Esophagus muscularis mucosa (tissue), 4 donors: Measurements from ENCODE around the gene COL19A1. TPM values are rescaled to one million over a fixed set of nuclear protein-coding genes. Genes with fewer than 3 reads are reported as not detected.
"Not testable (repeated sequence)": the region's sequence is repeated elsewhere in the genome, so short reads cannot be mapped to it uniquely, and the experiment has no call there.

ENCODE experiments used
- DNase-seq: peaks from one replicate; pipeline ENCODE4 v3.0.0-alpha.2; 2017; ENCODE audit errors: extremely low spot score
- H3K27ac ChIP-seq, 4 donors: fragments of 200-600 bp; sonication (generic); replicated peaks in 1 of 4; 1 replicate in 3 of 4; 2 replicates in 1 of 4; pipeline ENCODE4 v1.5.1; 2016 to 2019; ENCODE audit warnings: mild to moderate bottlenecking in 1 of 4
- H3K27me3 ChIP-seq, 4 donors: fragments of 200-600 bp; sonication (generic); one replicate each; pipeline versions ENCODE4 v1.5.1 to v1.6.0; 2016 to 2019
- H3K36me3 ChIP-seq, 4 donors: fragments of 200-600 bp; sonication (generic); one replicate each; pipeline ENCODE4 v1.5.1; 2016 to 2019
- H3K4me1 ChIP-seq, 4 donors: fragments of 200-600 bp; sonication (generic); one replicate each; pipeline ENCODE4 v1.5.1; 2016 to 2019
- H3K4me3 ChIP-seq, 4 donors: fragments of 200-600 bp; sonication (generic); 1 replicate in 2 of 4; 2 replicates in 2 of 4; pipeline ENCODE4 v1.5.1; 2016 to 2019; ENCODE audit warnings: mild to moderate bottlenecking in 4 of 4, moderate library complexity in 1 of 4
- H3K9me3 ChIP-seq, 4 donors: fragments of 200-600 bp; sonication (generic); 1 replicate in 3 of 4; 2 replicates in 1 of 4; pipeline ENCODE4 v1.5.1; 2016 to 2019
- CTCF ChIP-seq, 3 experiments: fragments of 200-600 bp in 2 of 3; fragments of 450-650 bp in 1 of 3; sonication (generic) in 2 of 3; IDR thresholded peaks; one replicate each; pipeline ENCODE4 v1.5.1; 2017 to 2019; ENCODE audit warnings: antibody characterized with exemption in 3 of 3, mild to moderate bottlenecking in 2 of 3, moderate library complexity in 1 of 3
- EP300 ChIP-seq: sonication (generic); formaldehyde crosslinking; IDR thresholded peaks from one replicate; pipeline ENCODE4 v1.6.1; 2017; ENCODE audit warnings: antibody characterized with exemption
- POLR2A ChIP-seq: fragments of 450-650 bp; IDR thresholded peaks from one replicate; pipeline ENCODE4 v1.6.1; 2017; ENCODE audit warnings: antibody characterized with exemption, moderate library complexity, mild to moderate bottlenecking, low read depth
- POLR2AphosphoS5 ChIP-seq, 2 donors: sonication (generic); formaldehyde crosslinking; IDR thresholded peaks; one replicate each; pipeline ENCODE4 v1.6.1; 2017; ENCODE audit warnings: antibody characterized with exemption in 2 of 2
- WGBS: methylation state at CpG from one replicate; pipeline ENCODE4 v1.1.5; 2018; 5-methylcytosine and 5-hydroxymethylcytosine counted together
- intact Hi-C: fragments of 100-400 bp; cut with DNase I; formaldehyde crosslinking; loops from one replicate; pipeline ENCODE4 v1.15.1; 2023
- total RNA-seq, 4 donors: library from RNA; depleted of rRNA; stranded (reverse); fragments of >200 nt; gene quantifications; one replicate each; pipeline versions ENCODE4 v1.1.0 to v1.2.1, GENCODE V29; 2016

The COL19A1 gene
- total RNA-seq, 4 donors from 2014 or later: 1.7 to 4.0 (median 2.4) TPM

GRCh38 chr6:69918813-69919475, 52.6 kb downstream of the COL19A1 start:
- Histone ChIP-seq H3K4me3 (no peak overlapping the region), H3K4me1 (peaks cover 0 to 8% (median 5%) of the 10 kb centered on the region in 4 donors), H3K27ac (no peak overlapping the region), H3K27me3 (no peaks in the 10 kb centered on the region), H3K36me3 (no peaks in the 10 kb centered on the region), H3K9me3 (peaks cover 0 to 7% (median 0%) of the 10 kb centered on the region in 4 donors)
- intact Hi-C loops: no loop called here
- TF ChIP-seq POLR2A (no peak), POLR2AphosphoS5 (IDR thresholded peaks at IDR 0.05) (no peak)
- 52% methylated on average over 5 of the region's 5 CpGs for WGBS
- DNase-seq: no peak

- H3K4me1 ChIP-seq, H3K4me3 ChIP-seq, DNase-seq, H3K9me3 ChIP-seq, H3K27ac ChIP-seq, H3K36me3 ChIP-seq, intact Hi-C loops, H3K27me3 ChIP-seq: not testable (repeated sequence)
- 100% methylated on average over 2 of the region's 2 CpGs for WGBS
These were observed 54.7 kb downstream of the COL19A1 start for GRCh38 chr6:69921066-69921465.

GRCh38 chr6:69921611-69922010, 55.3 kb downstream of the COL19A1 start:
- not testable (repeated sequence) for H3K4me3 ChIP-seq, DNase-seq
- WGBS: 96% methylated on average over 22 of the region's 22 CpGs

GRCh38 chr6:69926745-69927144, 60.4 kb downstream of the COL19A1 start:
- TF ChIP-seq EP300 (no peak), CTCF (IDR thresholded peaks at IDR 0.05) (no peak), POLR2AphosphoS5 (IDR thresholded peaks at IDR 0.05) (no peak), POLR2A (no peak)
- H3K36me3 ChIP-seq: no peaks in the 10 kb centered on the region
- H3K27ac ChIP-seq: no peak overlapping the region
- intact Hi-C loops: no loop called here
- WGBS: 74% methylated on average over 1 of the region's 1 CpG
- H3K27me3 ChIP-seq: no peaks in the 10 kb centered on the region
- no peaks in the 10 kb centered on the region for H3K4me1 ChIP-seq
- H3K4me3 ChIP-seq: no peak overlapping the region
- DNase-seq: no peak
- peaks cover 0 to 16% (median 12%) of the 10 kb centered on the region in 4 donors for H3K9me3 ChIP-seq

More at GRCh38 chr6:69921611-69922010, 55.3 kb downstream of the COL19A1 start:
- intact Hi-C loops, H3K4me1 ChIP-seq, H3K9me3 ChIP-seq, H3K27ac ChIP-seq, H3K36me3 ChIP-seq, H3K27me3 ChIP-seq: not testable (repeated sequence)

- TF ChIP-seq EP300: no peak
- no peak for TF ChIP-seq CTCF (IDR thresholded peaks at IDR 0.05)
- no peak for TF ChIP-seq POLR2A
- TF ChIP-seq POLR2AphosphoS5 (IDR thresholded peaks at IDR 0.05): no peak
- no peaks in the 10 kb centered on the region for H3K27me3 ChIP-seq
- H3K4me3 ChIP-seq: no peak overlapping the region
- 13% methylated on average over 1 of the region's 1 CpG for WGBS
- intact Hi-C loops: no loop called here
- DNase-seq: no peak
- H3K36me3 ChIP-seq: no peaks in the 10 kb centered on the region
- peaks cover 0 to 24% (median 6%) of the 10 kb centered on the region in 4 donors for H3K4me1 ChIP-seq
- H3K9me3 ChIP-seq: no peaks in the 10 kb centered on the region
- H3K27ac ChIP-seq: no peak overlapping the region
These were observed 66.9 kb downstream of the COL19A1 start for GRCh38 chr6:69933239-69933638.

GRCh38 chr6:69935079-69935478, 68.7 kb downstream of the COL19A1 start:
- peaks cover 0 to 24% (median 6%) of the 10 kb centered on the region in 4 donors for H3K4me1 ChIP-seq
- no peak overlapping the region for H3K4me3 ChIP-seq
- H3K36me3 ChIP-seq: no peaks in the 10 kb centered on the region
- no peaks in the 10 kb centered on the region for H3K27me3 ChIP-seq
- no peak for DNase-seq
- TF ChIP-seq POLR2A: no peak
- H3K9me3 ChIP-seq: no peaks in the 10 kb centered on the region
- 90% methylated on average over 1 of the region's 1 CpG for WGBS
- H3K27ac ChIP-seq: no peak overlapping the region
- intact Hi-C loops: no loop called here
